ENCODE measurements around the gene TLCD3B. TPM values are rescaled to one million over a fixed set of nuclear protein-coding genes. Genes with fewer than 3 reads are reported as not detected.
A peak's percentile ranks its signal among the peaks of the same experiment; 100 is the strongest.
"Not testable (repeated sequence)": the region's sequence is repeated elsewhere in the genome, so short reads cannot be mapped to it uniquely, and the experiment has no call there.

The TLCD3B gene
- total RNA-seq, 1 donor = 0.18 TPM

- TF ChIP-seq, protein P1, sequence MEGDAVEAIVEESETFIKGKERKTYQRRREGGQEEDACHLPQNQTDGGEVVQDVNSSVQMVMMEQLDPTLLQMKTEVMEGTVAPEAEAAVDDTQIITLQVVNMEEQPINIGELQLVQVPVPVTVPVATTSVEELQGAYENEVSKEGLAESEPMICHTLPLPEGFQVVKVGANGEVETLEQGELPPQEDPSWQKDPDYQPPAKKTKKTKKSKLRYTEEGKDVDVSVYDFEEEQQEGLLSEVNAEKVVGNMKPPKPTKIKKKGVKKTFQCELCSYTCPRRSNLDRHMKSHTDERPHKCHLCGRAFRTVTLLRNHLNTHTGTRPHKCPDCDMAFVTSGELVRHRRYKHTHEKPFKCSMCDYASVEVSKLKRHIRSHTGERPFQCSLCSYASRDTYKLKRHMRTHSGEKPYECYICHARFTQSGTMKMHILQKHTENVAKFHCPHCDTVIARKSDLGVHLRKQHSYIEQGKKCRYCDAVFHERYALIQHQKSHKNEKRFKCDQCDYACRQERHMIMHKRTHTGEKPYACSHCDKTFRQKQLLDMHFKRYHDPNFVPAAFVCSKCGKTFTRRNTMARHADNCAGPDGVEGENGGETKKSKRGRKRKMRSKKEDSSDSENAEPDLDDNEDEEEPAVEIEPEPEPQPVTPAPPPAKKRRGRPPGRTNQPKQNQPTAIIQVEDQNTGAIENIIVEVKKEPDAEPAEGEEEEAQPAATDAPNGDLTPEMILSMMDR (IDR thresholded peaks at IDR 0.05; ENCODE audit: insufficient read depth, low read length) = no peak
- H3K4me3 ChIP-seq (ENCODE audit: low read depth, low read length) = no peak overlapping the region
- DNase-seq (ENCODE audit: low read depth) = peak; percentile 58
Measured at GRCh38 chr16:30051518-30051917, 20.4 kb upstream of the TLCD3B start.

GRCh38 chr16:30049871-30050270 lies 18.8 kb upstream of the TLCD3B start:
- H3K4me3 ChIP-seq (ENCODE audit: low read depth, low read length) = no peak overlapping the region
- TF ChIP-seq, protein P1 (IDR thresholded peaks at IDR 0.05; ENCODE audit: insufficient read depth, low read length) = no peak
- no peak for DNase-seq (ENCODE audit: low read depth)

DNA sequence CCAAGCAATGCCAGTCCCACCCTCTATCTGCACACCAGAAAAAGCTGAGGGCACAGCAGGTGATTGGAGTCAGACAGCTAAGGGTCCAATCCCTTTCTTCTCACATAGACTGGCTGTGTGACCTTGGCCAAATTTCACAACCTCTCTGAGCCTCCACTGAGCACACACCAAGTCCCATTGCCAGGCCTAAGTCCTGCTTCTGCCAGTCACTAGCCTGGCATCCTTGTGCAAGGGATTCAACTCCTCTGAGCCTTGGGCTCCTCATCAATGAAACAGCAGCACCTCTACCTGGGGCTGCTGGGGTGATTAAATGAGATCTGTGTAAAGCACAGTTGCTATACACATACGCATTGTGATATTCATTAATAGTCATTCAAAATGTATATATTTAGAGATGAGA lies 15.5 kb upstream of the TLCD3B start:
- no peak overlapping the region for H3K4me3 ChIP-seq (ENCODE audit: low read depth, low read length)
- TF ChIP-seq, protein P1 (IDR thresholded peaks at IDR 0.05; ENCODE audit: insufficient read depth, low read length) = no peak
- DNase-seq (ENCODE audit: low read depth) = no peak

GRCh38 chr16:30046178-30046577 lies 15.1 kb upstream of the TLCD3B start:
- TF ChIP-seq, protein P1 (IDR thresholded peaks at IDR 0.05; ENCODE audit: insufficient read depth, low read length) = no peak
- no peak overlapping the region for H3K4me3 ChIP-seq (ENCODE audit: low read depth, low read length)
- no peak for DNase-seq (ENCODE audit: low read depth)

DNA sequence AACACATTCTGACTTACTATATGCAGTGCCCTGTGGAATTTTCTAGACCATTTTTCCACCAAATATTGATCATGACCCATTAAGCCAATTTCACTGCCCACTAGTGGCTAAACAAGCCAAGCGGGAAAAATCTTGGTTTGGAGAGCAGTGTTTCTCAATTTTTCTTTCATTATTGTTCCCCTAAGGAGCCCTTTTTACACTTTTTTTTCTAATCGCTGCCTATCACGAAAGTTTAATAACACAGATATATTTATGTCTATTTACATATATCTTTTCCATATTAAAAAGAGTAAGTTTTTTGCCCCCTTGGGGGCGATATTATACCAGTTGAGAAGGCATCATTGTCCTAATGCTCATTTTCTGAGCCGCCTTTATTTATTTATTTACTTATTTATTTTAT lies 10.8 kb upstream of the TLCD3B start:
- peak; percentile 72 for DNase-seq (ENCODE audit: low read depth)
- no peak overlapping the region for H3K4me3 ChIP-seq (ENCODE audit: low read depth, low read length)
- TF ChIP-seq, protein P1 (IDR thresholded peaks at IDR 0.05; ENCODE audit: insufficient read depth, low read length) = peak; percentile 31

- H3K4me3 ChIP-seq (ENCODE audit: low read depth, low read length) = not testable (repeated sequence)
Measured at GRCh38 chr16:30040690-30041089, 9.6 kb upstream of the TLCD3B start.

GRCh38 chr16:30040221-30040620 lies 9.2 kb upstream of the TLCD3B start:
- TF ChIP-seq, protein P1 (IDR thresholded peaks at IDR 0.05; ENCODE audit: insufficient read depth, low read length) = no peak
- DNase-seq (ENCODE audit: low read depth) = no peak
- no peak overlapping the region for H3K4me3 ChIP-seq (ENCODE audit: low read depth, low read length)

More at GRCh38 chr16:30040690-30041089, 9.6 kb upstream of the TLCD3B start:
- not testable (repeated sequence) for DNase-seq (ENCODE audit: low read depth)

Measured in fibroblast of the aortic adventitia (primary cell).